HG03139 (cell line): Measurements from ENCODE around the gene CCNI2.

Experiments used
- ATAC-seq: cut with Tn5 transposase; IDR thresholded peaks from one replicate; pipeline ENCODE4 v1.9.1; 2021; ENCODE audit not compliant: unreplicated experiment

The CCNI2 gene

GRCh38 chr5:132746954-132747615 is at the start of gene CCNI2:
CCNI2 (plus strand) TSS chr5:132747426; CDS start chr5:132747496, 70 bp downstream.
- ATAC-seq = no peak

- no peak for ATAC-seq
Measured at GRCh38 chr5:132704875-132705274, 42.4 kb upstream of the CCNI2 start.

- no peak for ATAC-seq
Measured at GRCh38 chr5:132708645-132709044, 38.6 kb upstream of the CCNI2 start.

GRCh38 chr5:132714456-132715307 is 32.5 kb upstream of the CCNI2 start:
- ATAC-seq = no peak

GRCh38 chr5:132718544-132719312 is 28.5 kb upstream of the CCNI2 start:
- no peak for ATAC-seq

- no peak for ATAC-seq
Measured at GRCh38 chr5:132725745-132726144, 21.5 kb upstream of the CCNI2 start.

GRCh38 chr5:132729896-132730295 is 17.3 kb upstream of the CCNI2 start:
- no peak for ATAC-seq

GRCh38 chr5:132733499-132734148 is 13.6 kb upstream of the CCNI2 start:
- ATAC-seq = no peak

- ATAC-seq = no peak
Measured at GRCh38 chr5:132734687-132735086, 12.5 kb upstream of the CCNI2 start.

- ATAC-seq = peak; percentile 87
Measured at GRCh38 chr5:132736853-132737833, 10.1 kb upstream of the CCNI2 start, which contains the start of gene KIF3A. KIF3A (minus strand) TSS chr5:132737546; CDS start chr5:132737419, 127 bp downstream.

GRCh38 chr5:132737982-132738681 is 9.1 kb upstream of the CCNI2 start:
- no peak for ATAC-seq

- ATAC-seq = no peak
Measured at GRCh38 chr5:132739232-132739631, 8.0 kb upstream of the CCNI2 start.

- ATAC-seq = no peak
Measured at GRCh38 chr5:132742158-132742557, 5.1 kb upstream of the CCNI2 start.

- ATAC-seq = no peak
Measured at GRCh38 chr5:132742626-132743025, 4.6 kb upstream of the CCNI2 start.

- ATAC-seq = no peak
Measured at GRCh38 chr5:132744659-132745058, 2.6 kb upstream of the CCNI2 start.

- ATAC-seq = no peak
Measured at GRCh38 chr5:132746592-132746953, 653 bp upstream of the CCNI2 start.

GRCh38 chr5:132747616-132748440 is 602 bp downstream of the CCNI2 start:
- no peak for ATAC-seq

- ATAC-seq = no peak
Measured at GRCh38 chr5:132748522-132749000, 1.3 kb downstream of the CCNI2 start.
